Measurements from ENCODE around the gene NTRK2.

DNA sequence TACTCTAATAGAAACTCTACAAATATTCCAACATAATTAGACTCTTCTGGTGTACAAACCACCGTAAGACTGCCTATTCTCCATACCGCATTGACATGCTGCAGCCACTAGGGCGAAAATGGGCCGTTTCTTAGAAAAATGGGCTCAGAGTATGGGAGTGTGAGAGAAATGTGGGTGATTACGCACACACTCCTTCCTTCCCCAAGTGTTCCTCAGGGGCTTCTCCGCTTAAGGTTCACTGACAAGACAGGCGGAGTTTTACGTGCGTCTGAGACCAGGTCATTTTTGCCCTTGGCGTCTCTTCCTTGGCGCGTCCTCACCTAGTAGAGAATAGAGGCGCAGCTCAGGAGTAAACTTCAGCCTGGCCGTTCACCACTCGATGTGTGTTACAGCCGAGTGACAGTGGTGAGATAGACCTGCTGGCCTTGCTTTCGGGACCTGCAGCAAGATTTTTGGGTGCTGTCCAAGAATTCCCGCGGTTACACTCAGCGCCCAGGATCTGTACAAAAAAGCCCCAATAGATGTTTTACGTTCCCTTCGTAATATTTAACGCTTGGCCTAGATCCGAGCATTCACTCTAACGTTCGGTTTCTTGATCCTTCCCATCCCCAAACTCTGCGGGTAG is 1.8 kb upstream of the NTRK2 start:
- TF ChIP-seq, protein P1, sequence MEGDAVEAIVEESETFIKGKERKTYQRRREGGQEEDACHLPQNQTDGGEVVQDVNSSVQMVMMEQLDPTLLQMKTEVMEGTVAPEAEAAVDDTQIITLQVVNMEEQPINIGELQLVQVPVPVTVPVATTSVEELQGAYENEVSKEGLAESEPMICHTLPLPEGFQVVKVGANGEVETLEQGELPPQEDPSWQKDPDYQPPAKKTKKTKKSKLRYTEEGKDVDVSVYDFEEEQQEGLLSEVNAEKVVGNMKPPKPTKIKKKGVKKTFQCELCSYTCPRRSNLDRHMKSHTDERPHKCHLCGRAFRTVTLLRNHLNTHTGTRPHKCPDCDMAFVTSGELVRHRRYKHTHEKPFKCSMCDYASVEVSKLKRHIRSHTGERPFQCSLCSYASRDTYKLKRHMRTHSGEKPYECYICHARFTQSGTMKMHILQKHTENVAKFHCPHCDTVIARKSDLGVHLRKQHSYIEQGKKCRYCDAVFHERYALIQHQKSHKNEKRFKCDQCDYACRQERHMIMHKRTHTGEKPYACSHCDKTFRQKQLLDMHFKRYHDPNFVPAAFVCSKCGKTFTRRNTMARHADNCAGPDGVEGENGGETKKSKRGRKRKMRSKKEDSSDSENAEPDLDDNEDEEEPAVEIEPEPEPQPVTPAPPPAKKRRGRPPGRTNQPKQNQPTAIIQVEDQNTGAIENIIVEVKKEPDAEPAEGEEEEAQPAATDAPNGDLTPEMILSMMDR (IDR thresholded peaks at IDR 0.05): no peak
- no peak for TF ChIP-seq ZFX (IDR thresholded peaks at IDR 0.05; ENCODE audit: borderline replicate concordance)

Data from 22Rv1 (cell line).